CD4-positive, alpha-beta T cell (primary cell): ENCODE results near the gene SLC30A5. TPM values are rescaled to one million over a fixed set of nuclear protein-coding genes. Genes with fewer than 3 reads are reported as not detected.

ENCODE experiments used
- ATAC-seq: fragments of 200-7000 bp; cut with Tn5 transposase; one replicate; pipeline ENCODE4 v1.10.0; 2022; ENCODE audit warnings: mild to moderate bottlenecking; ENCODE audit not compliant: poor library complexity
- CTCF ChIA-PET: fragments of 350-600 bp; sonication (Branson Sonifier 250); formaldehyde crosslinking; loops from one replicate; lab custom pipeline; 2021; ENCODE audit warnings: antibody characterized with exemption, inconsistent platforms; lab: Charles Lee
- POLR2A ChIA-PET: fragments of 350-600 bp; sonication (Branson Sonifier 250); formaldehyde crosslinking; loops from one replicate; lab custom pipeline; 2021; ENCODE audit warnings: antibody characterized with exemption, inconsistent platforms; lab: Charles Lee
- DNase-seq, 14 experiments: peaks; one replicate each; pipeline ENCODE4 v3.0.0-alpha.2; 2013 to 2020; ENCODE audit warnings: mixed read lengths in 2 of 14
- H3K27ac ChIP-seq, 2 donors: one replicate each; pipeline versions ENCODE4 v1.5.1 to v1.7.0; 2013; ENCODE audit warnings: low read length in 2 of 2, low read depth in 1 of 2, mild to moderate bottlenecking in 1 of 2
- H3K27me3 ChIP-seq, 2 experiments: 1 replicate in 1 of 2; 2 replicates in 1 of 2; pipeline versions ENCODE4 v1.6.1 to v1.7.0; 2013; ENCODE audit warnings: low read length in 2 of 2, control low read depth in 1 of 2, mild to moderate bottlenecking in 1 of 2, moderate library complexity in 1 of 2; ENCODE audit not compliant: insufficient read depth in 2 of 2, control insufficient read depth in 1 of 2
- H3K36me3 ChIP-seq: one replicate; pipeline ENCODE4 v1.6.1; 2013; ENCODE audit warnings: low read length, control low read depth; ENCODE audit not compliant: insufficient read depth
- H3K4me1 ChIP-seq: one replicate; pipeline ENCODE4 v1.6.1; 2013; ENCODE audit warnings: low read length, control low read depth; ENCODE audit not compliant: insufficient read depth
- H3K4me3 ChIP-seq: one replicate; pipeline ENCODE4 v1.5.1; 2013; ENCODE audit warnings: mild to moderate bottlenecking, low read length, moderate library complexity
- H3K9me3 ChIP-seq, 2 experiments: 1 replicate in 1 of 2; 2 replicates in 1 of 2; pipeline versions ENCODE4 v1.6.1 to v1.7.0; 2013; ENCODE audit warnings: low read length in 2 of 2, mild to moderate bottlenecking in 2 of 2, control low read depth in 1 of 2, moderate library complexity in 1 of 2; ENCODE audit not compliant: control insufficient read depth in 1 of 2, insufficient read depth in 1 of 2
- H3K27ac Mint-ChIP-seq: one replicate; pipeline ENCODE4 v1.8.0; 2020; ENCODE audit warnings: mixed read lengths
- H3K27me3 Mint-ChIP-seq: one replicate; pipeline ENCODE4 v1.8.0; 2021; ENCODE audit warnings: mixed read lengths
- H3K36me3 Mint-ChIP-seq: one replicate; pipeline ENCODE4 v1.8.0; 2021; ENCODE audit warnings: low read depth, mixed read lengths
- H3K4me1 Mint-ChIP-seq: one replicate; pipeline ENCODE4 v1.8.0; 2021; ENCODE audit warnings: low read depth, mixed read lengths
- H3K4me3 Mint-ChIP-seq: one replicate; pipeline ENCODE4 v1.8.0; 2020; ENCODE audit warnings: mild to moderate bottlenecking, mixed read lengths
- H3K9me3 Mint-ChIP-seq: one replicate; pipeline ENCODE4 v1.8.0; 2020; ENCODE audit warnings: mixed read lengths
- CTCF ChIP-seq: fragments of 200-600 bp; IDR thresholded peaks from one replicate; pipeline ENCODE4 v1.8.0; 2022; ENCODE audit warnings: antibody characterized with exemption, mild to moderate bottlenecking
- intact Hi-C, 2 experiments: fragments of 100-400 bp; cut with DNase I in 1 of 2; cut with micrococcal nuclease in 1 of 2; formaldehyde crosslinking; loops; one replicate each; pipeline versions ENCODE4 v1.15.1 to v1.9.0; 2023 to 2025; cut with DNase I, micrococcal nuclease
- total RNA-seq, 174 experiments: library from RNA in 2 of 174; stranded (reverse) in 2 of 174; gene quantifications; one replicate each; pipeline ENCODE4 v1.2.3 and lab custom pipeline; 2021 to 2026

SLC30A5 gene
- total RNA-seq, 2 experiments from 2014 or later, result 16.9 to 17.2 TPM

- Mint-ChIP-seq H3K9me3 (no peaks in the 10 kb centered on the region), H3K27ac (no peak overlapping the region), H3K36me3 (no peaks in the 10 kb centered on the region), H3K4me3 (no peak overlapping the region), H3K4me1 (no peaks in the 10 kb centered on the region), H3K27me3 (no peaks in the 10 kb centered on the region)
- Histone ChIP-seq H3K36me3 (no peaks in the 10 kb centered on the region), H3K27ac (no peak overlapping the region), H3K9me3 (peaks cover 0 to 6% of the 10 kb centered on the region in 2 experiments), H3K27me3 (no peaks in the 10 kb centered on the region), H3K4me1 (no peaks in the 10 kb centered on the region), H3K4me3 (no peak overlapping the region)
- intact Hi-C loops, result no loop called here
- ATAC-seq (no peak), DNase-seq (no peak)
- TF ChIP-seq CTCF, result no peak
- CTCF ChIA-PET, result no interaction called here
- POLR2A ChIA-PET, result no interaction called here
Observed at GRCh38 chr5:69075522-69076179, 18.2 kb upstream of the SLC30A5 start.

- Mint-ChIP-seq H3K27ac (no peak overlapping the region), H3K4me1 (no peaks in the 10 kb centered on the region)
- intact Hi-C loops, result no loop called here
Observed at GRCh38 chr5:69078921-69079540, 14.8 kb upstream of the SLC30A5 start.

GRCh38 chr5:69079556-69079955, 14.3 kb upstream of the SLC30A5 start:
- Histone ChIP-seq H3K9me3 (peaks cover 0 to 6% of the 10 kb centered on the region in 2 experiments), H3K27me3 (no peaks in the 10 kb centered on the region), H3K4me3 (no peak overlapping the region), H3K36me3 (no peaks in the 10 kb centered on the region), H3K4me1 (peaks cover 3% of the 10 kb centered on the region), H3K27ac (no peak overlapping the region)
- Mint-ChIP-seq H3K9me3 (no peaks in the 10 kb centered on the region), H3K36me3 (no peaks in the 10 kb centered on the region), H3K27ac (no peak overlapping the region), H3K27me3 (no peaks in the 10 kb centered on the region), H3K4me3 (no peak overlapping the region), H3K4me1 (no peaks in the 10 kb centered on the region)
- CTCF ChIA-PET, result no interaction called here
- POLR2A ChIA-PET, result no interaction called here
- ATAC-seq, result no peak
- TF ChIP-seq CTCF, result no peak
- no peak for DNase-seq
- intact Hi-C loops, result no loop called here

More at GRCh38 chr5:69078921-69079540, 14.8 kb upstream of the SLC30A5 start:
- ChIA-PET POLR2A (no interaction called here), CTCF (no interaction called here)
- Mint-ChIP-seq H3K36me3 (no peaks in the 10 kb centered on the region), H3K9me3 (no peaks in the 10 kb centered on the region), H3K27me3 (no peaks in the 10 kb centered on the region), H3K4me3 (no peak overlapping the region)
- Histone ChIP-seq H3K27me3 (no peaks in the 10 kb centered on the region), H3K4me1 (peaks cover 3% of the 10 kb centered on the region), H3K4me3 (no peak overlapping the region), H3K36me3 (no peaks in the 10 kb centered on the region), H3K27ac (no peak overlapping the region), H3K9me3 (peaks cover 0 to 6% of the 10 kb centered on the region in 2 experiments)
- no peak for ATAC-seq
- no peak for DNase-seq
- TF ChIP-seq CTCF, result no peak
